Measurements from ENCODE around the gene LMF2.
"Not testable (repeated sequence)": the region's sequence is repeated elsewhere in the genome, so short reads cannot be mapped to it uniquely, and the experiment has no call there.

The LMF2 gene

DNA sequence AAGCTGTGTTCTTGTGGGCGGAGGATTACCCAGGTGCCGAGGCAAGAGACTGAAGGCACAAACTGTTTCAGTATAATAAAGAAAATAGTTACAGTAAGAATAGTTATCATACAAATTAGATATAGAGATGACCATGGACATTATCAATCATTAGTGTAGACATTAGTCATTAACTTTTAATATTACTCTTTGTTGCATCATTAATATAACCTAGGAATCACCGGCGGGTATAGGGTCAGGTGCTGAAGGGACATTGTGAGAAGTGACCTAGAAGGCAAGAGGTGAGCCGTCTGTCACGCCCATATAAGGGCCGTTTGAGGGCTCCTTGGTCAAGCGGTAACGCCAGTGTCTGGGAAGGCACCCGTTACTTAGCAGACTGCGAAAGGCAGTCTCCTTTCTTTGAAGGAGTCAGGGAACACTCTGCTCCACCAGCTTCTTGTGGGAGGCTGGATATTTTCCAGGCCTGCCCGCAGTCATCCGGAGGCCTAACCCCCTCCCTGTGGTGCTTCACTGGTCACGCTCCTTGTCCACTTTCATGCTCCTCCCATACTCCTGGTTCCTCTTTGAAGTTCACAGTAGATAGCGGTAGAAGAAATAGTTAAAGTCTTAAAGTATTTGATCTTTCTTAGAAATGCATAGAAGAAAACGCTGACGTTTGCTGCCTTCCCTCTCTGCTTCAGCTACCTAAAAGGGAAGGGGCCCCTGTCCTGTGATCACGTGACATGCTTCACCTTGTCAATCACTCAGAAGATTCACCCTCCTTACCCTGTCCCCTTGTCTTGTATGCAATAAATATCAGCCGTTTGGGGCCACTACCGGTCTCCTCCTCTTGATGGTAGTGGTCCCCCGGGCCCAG is 26.6 kb upstream of the LMF2 start:
- DNase-seq (ENCODE audit: low read depth in 2 of 2) = not testable (repeated sequence)

DNA sequence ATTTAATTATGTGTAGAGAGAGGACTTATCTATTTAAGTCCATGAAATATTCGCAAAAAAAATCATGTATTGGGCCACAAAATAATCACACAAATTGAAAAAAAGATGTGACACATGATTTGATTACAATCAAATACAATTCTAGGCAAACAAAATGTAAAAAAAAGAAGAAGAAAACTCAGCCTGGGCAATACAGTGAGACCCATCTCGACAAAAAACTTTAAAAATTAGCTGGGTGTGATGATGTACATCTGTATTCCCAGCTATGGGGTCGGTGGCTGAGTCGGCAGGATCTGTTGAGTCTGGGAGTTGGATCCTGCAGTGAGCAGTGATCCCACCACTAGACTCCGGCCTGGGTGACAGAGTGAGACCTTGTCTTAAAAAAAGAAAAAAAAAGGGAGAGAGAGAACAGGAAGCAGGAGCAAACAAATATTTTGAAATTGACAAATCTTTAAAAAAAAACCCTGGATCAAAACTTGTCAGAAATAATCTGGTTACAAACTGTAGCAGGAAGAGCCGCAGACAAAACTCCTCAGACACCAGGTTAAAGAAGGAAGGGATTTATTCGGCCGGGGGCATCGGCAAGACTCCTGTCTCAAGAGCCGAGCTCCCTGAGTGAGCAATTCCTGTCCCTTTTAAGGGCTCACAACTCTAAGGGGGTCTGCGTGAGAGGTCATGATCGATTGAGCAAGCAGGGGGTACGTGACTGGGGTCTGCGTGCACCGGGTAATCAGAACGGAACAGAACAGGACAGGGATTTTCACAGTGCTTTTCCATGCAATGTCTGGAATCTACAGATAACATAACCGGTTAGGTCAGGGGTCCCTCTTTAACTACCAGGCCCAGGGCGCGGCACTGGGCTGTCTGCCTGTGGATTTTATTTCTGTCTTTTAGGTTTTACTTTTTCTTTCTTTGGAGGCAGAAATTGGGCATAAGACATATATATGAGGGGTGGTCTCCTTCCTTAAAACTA is 25.6 kb upstream of the LMF2 start:
- no peak for DNase-seq (ENCODE audit: low read depth in 2 of 2)

DNA sequence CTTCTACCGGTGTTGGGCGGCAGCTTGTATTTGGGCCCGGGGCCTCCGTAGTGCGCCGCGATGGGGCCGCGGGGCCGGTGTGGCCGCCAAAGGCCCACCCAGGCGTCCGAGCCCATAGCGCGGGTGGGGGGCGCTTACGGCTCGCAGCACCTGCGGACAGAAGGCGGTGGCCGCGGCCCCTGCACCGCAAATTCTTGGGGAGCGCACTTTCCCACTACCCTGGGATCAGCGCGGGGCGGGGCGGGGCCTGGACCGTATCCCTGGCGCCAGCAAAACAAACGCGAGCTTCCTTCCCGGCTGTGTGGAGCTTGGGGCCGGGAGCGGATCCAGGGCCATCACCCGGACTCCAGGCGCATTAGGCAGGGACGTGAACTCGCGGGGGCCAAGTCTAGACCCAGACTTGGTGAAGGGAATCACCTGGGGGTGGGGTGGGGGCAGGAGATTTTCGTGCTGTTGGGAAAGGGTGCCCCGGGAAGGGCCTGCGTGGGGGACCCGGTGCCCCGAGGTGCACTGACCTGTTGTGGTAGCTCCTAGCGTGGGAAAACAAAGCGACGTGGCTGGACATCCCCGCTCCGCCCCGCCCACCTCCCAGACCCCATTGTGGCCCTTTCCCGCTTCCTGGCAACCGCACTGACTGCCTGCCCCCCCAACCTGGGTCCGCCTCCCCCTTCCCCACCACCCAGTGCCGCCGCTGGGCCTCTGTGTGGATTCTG is 24.6 kb upstream of the LMF2 start:
- DNase-seq (ENCODE audit: low read depth in 2 of 2) = no peak

DNA sequence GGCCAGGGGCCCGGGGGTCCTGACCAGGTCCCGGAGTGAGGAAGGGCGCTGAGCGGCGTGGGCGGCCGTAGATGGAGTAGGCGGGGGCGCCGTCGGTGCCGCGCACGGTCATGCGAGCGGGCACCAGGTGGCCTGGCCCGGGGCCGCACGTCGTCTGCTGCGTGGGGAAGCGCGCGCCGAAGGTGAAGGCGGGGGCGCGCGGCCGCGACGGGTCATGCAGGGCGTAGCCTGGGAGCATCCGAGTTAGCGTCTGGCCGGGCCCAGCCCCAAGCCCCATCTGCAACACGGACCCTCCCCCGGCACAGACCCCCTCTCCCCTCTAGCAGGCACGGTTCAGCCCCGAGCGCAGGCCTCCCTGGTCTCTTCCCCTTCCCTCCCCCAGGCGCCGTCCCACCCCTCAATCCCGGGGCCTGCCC is 24.1 kb upstream of the LMF2 start:
- peak; percentile 69 to 74 for DNase-seq (ENCODE audit: low read depth in 2 of 2)

DNA sequence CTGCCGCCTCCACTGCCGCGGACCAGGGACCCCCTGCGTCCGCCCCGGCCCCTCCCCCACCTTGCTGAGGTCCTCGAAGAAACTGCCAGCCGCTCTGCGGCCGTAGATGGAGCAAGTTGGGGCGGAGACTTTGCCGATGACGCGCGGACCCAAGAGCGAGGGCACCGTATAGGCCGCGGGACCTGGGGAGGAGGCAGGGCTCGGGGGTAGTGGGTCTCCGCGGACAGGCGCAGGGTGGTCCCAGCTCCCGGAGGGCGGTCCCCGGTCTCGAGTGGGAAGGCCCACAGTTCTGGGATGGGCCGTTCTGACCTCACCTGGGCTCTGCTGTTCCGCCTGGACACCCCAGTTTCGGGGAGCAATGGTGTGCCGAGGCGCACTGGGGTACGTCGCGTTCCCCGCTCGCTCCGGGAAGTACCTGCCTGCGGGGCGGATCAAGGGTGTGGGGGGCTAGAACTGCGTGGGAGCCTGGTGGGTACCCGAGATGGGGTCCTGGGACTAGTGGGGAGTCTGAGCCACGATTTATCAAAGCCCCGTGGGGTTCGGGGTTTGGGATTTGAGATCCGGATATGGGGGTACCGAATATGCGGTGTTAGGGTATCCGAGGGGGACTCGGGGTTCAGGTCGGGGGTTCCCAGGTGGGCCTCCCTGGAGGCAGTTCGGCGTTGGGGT is 23.5 kb upstream of the LMF2 start:
- DNase-seq (ENCODE audit: low read depth in 2 of 2) = peak; percentile 80 to 85

DNA sequence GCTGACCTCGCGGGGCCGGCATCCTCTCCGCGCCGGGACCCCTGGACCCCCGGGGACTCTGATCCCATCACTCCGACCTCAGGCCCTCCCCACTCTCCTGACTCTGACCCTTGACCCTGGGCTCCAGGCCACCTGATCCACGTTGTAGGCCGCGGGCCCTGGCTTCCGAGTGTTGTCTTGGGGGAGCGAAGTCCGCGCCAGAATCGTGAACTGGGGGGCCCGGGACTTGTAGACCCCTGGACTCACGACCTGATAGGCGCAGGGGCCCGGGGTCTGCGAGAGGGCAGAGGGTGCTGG is 23.0 kb upstream of the LMF2 start:
- no peak for DNase-seq (ENCODE audit: low read depth in 2 of 2)

DNA sequence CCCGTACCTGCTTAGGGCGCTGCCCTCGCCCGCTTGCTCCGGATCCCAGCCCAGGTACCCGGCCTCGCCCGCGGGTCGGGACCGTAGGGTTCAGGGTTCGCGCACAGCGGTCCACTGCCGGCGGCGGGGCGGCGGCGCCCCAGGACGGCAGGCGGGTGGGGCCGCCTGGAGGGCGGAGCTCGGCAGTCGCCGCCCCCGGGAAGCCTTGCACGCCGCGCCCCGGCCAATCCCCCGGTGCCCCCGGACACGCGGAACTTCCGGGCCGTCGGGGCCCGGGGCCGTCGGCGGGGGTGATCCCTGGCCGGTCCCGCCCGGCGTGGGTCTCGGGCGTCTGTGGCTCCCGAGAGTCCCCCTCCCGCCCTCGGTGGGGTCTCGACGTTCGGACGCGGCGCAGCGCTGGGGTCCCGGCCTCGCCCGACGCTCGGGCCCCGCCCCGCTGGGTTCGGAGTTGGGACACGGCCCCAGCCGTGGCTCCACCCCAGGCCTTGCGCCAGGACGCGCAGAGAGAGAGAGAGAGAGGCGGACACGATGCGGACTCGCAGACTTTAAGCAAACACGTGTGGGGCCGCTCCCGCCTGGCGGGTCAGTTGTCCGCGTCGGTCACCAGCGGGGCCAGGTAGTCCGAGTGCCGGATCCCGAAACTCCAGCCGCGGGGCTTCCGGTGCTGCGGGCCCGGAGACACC is 22.5 kb upstream of the LMF2 start, which contains the start of gene TYMP:
TSS of gene TYMP (minus strand) at position 116 of the 683 bp plus-strand sequence. CDS start 303 bp downstream, outside the sequence.
- DNase-seq (ENCODE audit: low read depth in 2 of 2) = peak; percentile 65 to 71

DNA sequence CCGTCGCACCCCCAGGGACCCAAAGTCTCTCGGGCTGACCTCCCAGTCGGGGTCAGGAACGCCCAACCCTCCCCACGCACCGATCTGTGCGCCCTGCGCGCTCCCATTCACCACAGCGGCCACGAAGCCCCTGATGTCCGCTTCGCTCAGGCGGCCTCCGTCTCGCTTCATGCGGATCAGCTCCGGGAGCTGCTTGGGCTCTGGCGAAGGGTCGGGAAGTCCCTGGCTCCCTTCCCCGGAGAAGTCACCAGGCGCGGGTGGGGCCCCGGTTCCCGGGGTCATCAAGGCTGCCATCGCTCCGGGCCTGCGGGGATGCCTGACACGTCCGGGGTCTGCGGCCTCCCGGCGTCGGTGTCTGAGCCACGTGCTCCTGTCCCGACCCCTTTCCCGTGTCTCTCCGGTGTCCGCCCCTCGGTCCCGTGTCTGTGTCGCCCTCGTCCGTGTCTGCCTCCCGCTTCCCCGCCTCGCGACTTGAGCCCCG is 22.0 kb upstream of the LMF2 start:
- DNase-seq (ENCODE audit: low read depth in 2 of 2) = no peak

DNA sequence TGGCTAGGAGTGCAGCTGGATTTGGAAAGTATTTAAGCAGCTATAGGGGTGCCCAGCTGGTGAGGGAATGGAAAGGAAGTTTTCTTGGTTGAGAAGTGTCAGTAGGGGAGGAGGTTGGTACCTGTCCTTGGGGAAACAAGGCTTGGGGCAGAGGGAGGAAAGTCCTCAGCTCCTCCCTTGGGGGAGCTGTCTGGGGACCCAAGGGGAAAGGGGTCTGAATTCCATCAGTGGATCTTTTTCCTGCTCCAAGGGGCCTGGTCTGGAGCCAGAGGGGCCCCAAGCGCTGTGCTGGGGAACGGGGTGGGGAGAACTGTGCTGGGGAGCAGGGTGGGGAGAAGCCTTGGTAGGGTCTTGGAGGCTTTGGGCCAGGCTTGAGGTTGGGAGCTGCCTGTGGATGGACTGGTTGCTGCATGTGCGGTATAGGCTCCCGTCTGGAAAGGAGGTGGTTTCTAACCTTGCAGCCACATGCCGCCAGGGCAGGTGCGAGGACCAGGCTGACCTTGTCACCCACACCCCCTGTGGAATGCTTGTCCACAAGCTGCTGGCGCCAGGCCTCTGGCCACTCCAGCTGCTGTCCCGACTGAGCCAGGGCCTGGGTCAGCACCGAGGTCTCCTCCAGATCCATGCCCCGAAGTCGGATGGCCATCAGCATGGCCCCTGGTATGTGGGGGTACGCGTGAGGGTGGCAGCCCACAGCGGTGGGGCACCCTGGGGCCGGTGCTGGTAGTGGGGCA is 21.3 kb upstream of the LMF2 start:
- DNase-seq (ENCODE audit: low read depth in 2 of 2) = no peak

DNA sequence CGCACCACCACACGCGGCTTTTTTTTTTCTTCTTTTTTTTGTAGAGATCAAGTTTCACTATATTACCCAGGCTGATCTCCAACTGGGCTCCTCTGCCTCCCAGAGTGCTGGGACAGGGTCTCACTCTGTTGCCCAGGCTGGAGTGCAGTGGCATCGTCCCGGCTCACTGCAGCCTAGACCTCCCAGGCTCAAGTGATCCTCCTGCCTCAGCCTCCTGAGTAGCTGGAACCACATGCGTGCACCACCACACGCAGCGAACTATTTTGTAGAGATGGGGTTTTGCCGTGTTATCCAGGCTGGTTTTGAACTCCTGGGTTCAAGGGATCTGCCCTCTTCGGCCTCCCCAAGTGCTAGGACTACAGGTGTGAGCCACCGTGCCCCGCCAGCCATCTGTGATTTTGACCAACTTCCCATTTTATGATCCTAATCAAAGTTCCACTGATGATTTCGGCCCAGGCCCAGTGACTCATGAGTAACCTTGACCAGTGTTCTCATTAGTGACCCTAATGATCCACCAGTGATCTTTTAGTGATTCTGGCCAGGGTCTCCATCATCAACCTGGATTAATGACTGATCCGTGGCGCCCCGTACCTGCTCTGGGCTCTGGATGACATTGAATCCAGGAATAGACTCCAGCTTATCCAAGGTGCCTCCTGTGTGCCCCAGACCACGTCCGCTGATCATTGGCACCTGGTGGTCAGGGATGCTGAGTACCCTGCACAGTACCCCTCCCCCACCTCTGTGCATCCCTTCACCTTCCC is 20.6 kb upstream of the LMF2 start:
- no peak for DNase-seq (ENCODE audit: low read depth in 2 of 2)

DNA sequence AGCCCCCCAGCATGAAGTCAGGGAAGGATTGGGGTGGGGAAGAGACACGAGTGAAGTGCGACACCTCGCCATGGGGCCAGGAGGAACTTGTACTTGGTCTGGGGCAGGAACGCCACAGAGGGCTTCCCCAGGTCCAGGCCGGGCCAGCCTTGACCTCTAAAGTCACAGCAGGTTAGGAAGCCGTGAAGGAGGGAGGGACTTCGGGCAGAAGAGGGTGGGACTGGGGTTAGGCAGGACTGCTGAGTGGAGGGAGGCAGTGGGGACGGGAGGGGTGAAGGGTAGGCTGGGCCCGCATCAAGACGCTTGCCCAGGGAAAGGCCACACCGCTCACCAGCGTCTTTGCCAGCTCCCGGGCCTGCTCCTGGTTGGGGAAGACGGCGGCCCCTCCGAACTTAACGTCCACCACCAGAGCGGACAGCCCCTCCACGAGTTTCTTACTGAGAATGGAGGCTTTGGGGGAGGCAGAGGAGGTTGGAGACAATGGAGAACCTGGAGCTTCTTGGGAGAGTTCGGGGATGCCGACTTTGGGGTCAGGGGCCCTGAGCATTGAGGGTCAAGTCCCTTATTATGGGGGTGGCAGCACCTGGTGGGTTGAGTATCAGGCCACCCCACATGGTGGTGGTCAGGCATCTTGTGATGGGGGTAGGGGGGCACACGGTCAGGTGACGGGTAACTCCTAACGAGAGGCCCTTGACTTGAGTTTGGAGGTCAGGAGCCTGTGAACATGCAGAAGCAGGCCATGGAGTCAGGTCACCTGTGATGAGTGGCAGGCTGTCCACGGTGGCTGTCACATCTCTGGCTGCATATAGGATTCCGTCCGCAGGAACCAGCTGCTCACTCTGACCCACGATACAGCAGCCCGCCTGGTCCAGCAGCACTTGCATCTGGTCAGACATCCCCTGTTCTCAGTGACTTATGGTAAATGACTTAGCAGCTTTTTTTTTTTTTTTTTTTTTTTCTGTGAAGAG is 19.6 kb upstream of the LMF2 start:
- DNase-seq (ENCODE audit: low read depth in 2 of 2) = peak in 1 of 2 donors; percentile 58

DNA sequence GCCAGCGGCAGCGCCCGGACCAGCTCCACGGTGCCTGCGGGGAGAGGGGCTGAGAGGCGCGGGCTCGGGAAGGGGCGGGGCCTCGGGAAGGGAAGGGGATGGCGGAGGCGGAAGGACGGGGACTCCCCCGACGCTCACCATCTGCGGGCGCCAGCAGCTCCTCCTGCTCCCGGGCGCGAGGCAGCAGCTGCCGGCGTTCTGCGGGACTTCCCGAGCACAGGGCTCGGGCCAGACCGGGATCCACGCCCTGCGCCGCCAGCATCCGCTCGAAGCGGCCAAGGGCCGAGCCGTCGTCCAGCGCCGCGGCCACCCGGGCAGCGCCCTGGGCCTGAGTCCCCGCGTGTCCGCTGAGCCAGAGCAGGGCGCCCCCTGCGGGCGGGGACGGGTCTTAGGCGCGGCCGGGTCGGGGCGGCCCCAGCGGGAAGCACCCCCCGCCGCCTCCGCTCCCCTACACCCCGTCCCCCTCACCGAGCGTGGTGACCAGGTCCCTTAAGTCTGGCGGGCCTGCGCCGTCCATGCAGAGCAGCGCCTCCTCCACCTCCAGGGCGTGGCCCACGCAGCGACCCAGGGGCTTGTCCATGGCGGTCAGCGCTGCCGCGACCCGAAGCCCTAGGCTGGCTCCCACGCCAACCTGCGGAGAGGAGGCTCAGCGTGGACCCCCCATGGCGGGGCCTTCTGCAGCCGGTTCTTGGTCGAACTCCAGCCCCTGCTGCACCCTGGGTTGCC is 18.8 kb upstream of the LMF2 start:
- DNase-seq (ENCODE audit: low read depth in 2 of 2) = peak; percentile 80 to 90

DNA sequence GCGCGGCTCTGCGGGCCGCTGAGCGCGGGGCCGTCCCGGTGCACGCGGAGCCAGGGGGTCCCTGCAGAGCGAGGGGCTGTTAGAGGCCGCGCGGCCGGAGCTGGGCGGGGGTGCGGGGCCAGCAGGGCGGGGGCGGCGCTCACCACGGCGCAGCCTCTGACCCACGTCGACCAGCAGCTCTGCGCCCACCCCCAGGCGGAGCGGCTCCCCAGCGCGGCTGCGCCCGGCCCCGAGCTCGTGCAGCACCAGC is 18.3 kb upstream of the LMF2 start:
- no peak for DNase-seq (ENCODE audit: low read depth in 2 of 2)

DNA sequence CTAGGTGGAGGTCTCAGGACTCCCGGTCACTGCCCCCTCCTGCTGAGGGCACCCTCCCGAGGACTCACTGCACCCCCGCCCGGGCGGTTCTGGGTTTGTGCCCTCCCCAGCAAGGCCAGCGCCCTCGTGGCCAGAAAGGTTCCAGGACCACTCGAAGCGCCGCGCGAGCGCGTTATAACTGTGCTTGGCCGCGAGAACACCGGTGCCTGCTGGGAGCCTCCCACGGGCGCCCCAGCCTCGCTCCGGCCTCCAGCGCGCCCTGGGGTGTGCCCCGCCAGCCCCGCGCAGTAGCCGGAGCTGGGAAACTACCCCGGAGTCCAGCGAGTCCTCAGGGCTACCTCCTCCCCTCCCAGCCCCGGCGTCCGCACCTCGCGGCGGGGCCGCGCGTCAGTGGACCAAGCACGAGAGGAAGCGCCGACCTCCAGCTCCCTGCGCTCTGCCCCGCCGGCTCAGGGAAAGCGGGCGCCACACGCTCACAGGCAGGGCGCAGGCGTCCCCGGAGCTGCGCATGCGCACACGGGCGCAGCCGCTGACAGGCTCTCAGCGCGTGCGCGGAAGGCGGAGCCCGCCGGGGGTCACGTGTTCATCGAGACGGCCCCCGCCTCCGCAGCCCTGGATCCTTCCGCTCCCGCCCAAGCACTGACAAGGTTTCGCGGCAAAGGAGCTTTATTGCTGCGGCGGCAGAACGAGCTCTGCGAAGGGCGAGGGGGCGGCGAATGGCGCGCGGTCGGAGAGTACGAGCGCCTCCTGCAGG is 17.8 kb upstream of the LMF2 start, which contains the start of gene SCO2:
TSS of gene SCO2 (minus strand) at position 495 of the 754 bp plus-strand sequence. CDS start 1,187 bp downstream, outside the sequence.
- DNase-seq (ENCODE audit: low read depth in 2 of 2) = peak; percentile 97 to 99

DNA sequence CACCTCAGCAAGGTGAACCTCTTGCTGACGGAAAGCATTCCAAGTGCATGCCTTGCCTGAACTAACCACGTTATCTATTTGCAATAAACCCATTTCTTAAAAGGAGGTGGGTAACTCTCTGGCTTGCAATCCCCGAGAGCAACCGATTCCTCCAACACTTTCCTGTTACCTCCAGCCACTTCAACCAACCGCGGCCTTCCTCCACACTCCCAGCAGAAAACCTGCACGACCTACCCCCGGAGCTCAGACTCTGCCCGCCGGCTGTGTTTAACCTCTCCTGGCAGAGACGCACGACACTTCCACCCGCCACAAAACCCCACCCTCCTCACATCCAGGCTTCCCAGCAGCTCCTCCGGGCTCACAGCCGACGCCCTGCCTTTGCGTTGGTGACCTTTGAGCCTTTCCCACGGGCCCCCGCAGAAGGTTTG is 17.2 kb upstream of the LMF2 start:
- DNase-seq (ENCODE audit: low read depth in 2 of 2) = no peak

DNA sequence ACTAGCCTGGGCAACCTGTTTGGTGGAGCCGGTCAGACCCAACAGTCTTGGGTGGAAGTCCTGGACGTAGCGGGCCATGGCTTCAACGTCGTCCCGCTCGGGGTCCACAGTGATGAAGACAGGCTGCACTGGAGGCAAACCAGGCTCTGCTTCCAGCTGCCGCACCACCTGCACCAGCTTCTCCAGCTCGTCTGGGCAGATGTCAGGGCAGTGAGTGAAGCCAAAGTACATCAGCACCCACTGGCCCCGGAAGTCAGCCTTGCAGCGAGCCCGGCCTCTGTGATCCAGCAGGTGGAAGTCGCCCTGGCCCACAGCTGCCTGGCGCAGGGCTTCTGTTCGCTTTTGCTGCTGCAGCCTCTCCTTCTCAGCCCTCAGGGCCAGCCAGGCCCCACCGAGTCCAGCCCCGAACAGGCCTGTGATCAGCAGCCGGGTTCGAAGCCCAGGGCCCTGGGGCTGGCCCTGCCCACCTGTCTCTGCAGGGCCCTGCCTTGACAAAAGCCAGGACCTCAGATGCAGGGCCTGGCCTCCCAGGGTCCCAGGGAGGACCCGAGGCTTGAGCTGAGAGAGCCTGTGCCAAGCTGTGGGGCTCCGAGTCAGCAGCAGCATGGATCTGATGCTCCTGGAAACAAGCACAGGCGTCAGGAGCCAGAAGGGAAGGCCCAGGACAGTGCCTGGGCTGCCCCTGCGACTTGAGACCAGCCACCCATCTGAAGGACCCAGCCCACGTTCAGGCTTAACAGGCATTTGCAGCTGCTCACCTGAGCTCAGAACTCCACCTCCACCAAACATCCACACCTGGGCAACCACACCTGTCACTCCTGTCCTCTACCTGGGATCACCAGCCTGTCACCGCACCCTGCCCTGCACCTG is 16.5 kb upstream of the LMF2 start:
- DNase-seq (ENCODE audit: low read depth in 2 of 2) = no peak
